ENCODE measurements around the gene MAP2.

MAP2 gene

DNA sequence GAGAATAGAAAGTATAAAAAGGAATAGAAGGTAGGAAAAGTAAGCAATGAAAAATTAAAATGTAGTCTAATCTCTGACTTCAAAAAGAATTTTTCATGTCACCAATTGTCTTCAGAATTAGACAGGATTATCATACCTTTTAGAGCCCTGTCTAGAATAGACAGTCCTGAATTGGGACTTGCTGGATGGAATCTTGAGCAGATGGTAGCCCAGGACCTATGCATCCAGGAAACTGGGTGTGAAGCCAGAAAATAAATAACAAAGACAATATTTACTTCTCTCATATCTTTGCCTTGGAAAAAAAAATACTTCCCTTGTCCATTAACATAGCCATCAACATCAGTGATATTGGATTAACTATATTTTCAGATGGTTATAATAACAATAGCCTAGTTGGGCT, 250.0 kb downstream of the MAP2 start:
- no peak overlapping the region for H3K4me3 Mint-ChIP-seq

DNA sequence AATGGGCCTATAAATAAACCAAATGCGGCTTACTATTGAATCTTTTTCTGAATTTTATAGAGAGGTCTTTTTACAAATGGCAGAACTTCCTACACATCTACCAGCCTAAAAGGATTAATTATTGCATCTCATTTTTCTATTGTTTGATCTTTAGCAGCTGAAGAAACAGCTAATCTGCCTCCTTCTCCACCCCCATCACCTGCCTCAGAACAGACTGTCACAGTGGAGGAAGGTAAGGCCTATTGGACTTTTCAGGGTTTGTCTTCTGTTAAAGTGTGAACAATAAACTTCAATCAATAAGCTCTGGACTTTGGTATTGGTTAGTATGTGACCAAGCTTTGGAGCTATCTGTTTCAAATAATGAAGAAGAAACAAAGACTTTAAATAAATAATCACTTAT, 256.7 kb downstream of the MAP2 start:
- Mint-ChIP-seq H3K27me3 (ENCODE audit: low read depth) (no peaks in the 10 kb centered on the region), H3K4me1 (ENCODE audit: low read depth) (no peaks in the 10 kb centered on the region), H3K27ac (no peak overlapping the region), H3K4me3 (no peak overlapping the region), H3K36me3 (ENCODE audit: low read depth) (no peaks in the 10 kb centered on the region), H3K9me3 (no peaks in the 10 kb centered on the region)

More for the DNA sequence above, 250.0 kb downstream of the MAP2 start:
- Mint-ChIP-seq H3K36me3 (ENCODE audit: low read depth) (no peaks in the 10 kb centered on the region), H3K9me3 (no peaks in the 10 kb centered on the region), H3K27me3 (ENCODE audit: low read depth) (no peaks in the 10 kb centered on the region), H3K4me1 (ENCODE audit: low read depth) (no peaks in the 10 kb centered on the region), H3K27ac (no peak overlapping the region)

DNA sequence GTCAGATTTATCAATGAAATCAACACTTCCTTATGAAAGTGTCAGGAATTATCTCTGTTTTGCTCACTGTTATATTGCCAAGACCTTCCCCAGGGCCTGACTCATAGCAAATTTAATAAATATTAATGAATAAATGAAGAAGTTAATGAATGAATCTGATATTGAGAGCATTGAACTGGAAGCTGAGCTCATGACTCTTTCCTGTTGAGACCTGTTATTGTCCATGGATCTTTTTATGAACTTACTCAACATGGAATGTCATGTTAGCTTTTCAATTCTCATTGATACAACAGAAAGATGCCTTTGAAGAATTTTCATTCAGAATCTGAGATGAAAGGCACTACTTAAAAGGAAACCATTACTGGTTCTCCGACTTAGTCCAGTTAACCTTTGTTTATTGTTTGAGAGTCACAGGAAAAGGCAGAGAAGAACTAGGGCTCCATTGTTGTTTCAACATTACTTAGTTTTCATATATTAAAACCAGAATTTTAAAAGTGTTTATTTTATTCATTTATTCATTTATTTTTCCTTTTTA, 257.4 kb downstream of the MAP2 start:
- Mint-ChIP-seq H3K27me3 (ENCODE audit: low read depth) (no peaks in the 10 kb centered on the region), H3K36me3 (ENCODE audit: low read depth) (no peaks in the 10 kb centered on the region), H3K4me1 (ENCODE audit: low read depth) (no peaks in the 10 kb centered on the region), H3K4me3 (no peak overlapping the region), H3K9me3 (no peaks in the 10 kb centered on the region), H3K27ac (no peak overlapping the region)

DNA sequence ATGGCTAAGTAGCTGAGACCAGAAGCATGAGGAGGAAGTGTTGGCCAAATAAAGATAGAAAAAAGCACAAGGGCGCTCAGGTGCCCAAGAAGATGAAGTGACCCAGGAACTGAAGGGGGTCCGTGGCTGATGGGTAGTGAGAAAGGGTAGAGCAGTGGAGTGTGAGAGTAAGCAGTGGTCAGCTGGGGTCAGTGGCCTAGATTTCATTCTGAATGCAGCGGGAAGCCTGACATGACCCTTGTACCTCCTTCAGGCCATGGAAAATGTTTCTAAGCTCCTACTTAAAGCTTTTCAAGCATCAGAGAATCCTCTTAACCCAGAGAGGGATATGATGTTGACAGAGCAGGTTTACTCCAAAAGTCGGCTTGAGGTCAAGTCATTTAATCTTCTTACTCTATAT, 258.8 kb downstream of the MAP2 start:
- no peaks in the 10 kb centered on the region for H3K27me3 Mint-ChIP-seq (ENCODE audit: low read depth)
- no peaks in the 10 kb centered on the region for H3K36me3 Mint-ChIP-seq (ENCODE audit: low read depth)
- no peaks in the 10 kb centered on the region for H3K9me3 Mint-ChIP-seq
- H3K4me1 Mint-ChIP-seq (ENCODE audit: low read depth) = no peaks in the 10 kb centered on the region
- H3K4me3 Mint-ChIP-seq = no peak overlapping the region
- H3K27ac Mint-ChIP-seq = no peak overlapping the region

DNA sequence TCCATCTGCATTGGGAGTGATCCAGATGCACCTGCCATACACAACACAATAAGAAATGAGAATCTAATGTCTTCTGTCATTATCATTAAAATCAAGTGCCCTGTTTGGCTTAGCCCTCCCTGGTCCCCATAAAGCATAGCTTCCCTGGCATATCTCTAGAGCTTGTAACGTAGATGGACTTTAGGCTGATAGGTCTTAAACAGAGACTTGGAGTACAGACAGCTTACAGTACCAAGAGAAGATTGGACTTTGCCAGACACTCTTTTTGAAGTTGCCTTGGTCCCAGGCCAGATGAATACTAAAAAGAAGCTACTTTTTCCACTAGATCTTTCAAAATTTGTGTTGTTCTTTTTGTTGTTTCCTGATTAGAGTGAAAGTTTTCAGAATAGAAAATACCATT, 261.5 kb downstream of the MAP2 start:
- H3K4me1 Mint-ChIP-seq (ENCODE audit: low read depth) = no peaks in the 10 kb centered on the region
- H3K36me3 Mint-ChIP-seq (ENCODE audit: low read depth) = no peaks in the 10 kb centered on the region
- no peaks in the 10 kb centered on the region for H3K9me3 Mint-ChIP-seq
- H3K27me3 Mint-ChIP-seq (ENCODE audit: low read depth) = no peaks in the 10 kb centered on the region
- H3K27ac Mint-ChIP-seq = no peak overlapping the region
- H3K4me3 Mint-ChIP-seq = no peak overlapping the region

DNA sequence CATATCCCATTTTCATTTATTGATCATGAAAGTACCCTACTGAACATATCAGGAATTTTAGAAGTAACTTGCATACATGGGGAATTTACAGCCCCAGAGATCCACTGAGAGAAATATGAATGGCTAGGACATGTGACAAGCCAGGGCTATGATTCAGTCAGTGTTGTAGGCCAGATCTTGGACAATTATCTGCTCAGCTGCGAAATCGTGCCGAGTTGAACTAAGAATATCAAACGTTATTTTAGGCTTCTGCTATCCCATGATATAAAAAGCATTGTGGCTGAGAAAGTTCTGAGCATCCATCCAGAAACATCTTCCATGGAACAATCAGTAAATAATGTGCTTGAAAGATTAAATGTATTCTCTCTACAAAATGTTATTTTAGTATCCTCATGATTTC, 262.1 kb downstream of the MAP2 start:
- H3K4me3 Mint-ChIP-seq = no peak overlapping the region
- no peaks in the 10 kb centered on the region for H3K27me3 Mint-ChIP-seq (ENCODE audit: low read depth)
- no peaks in the 10 kb centered on the region for H3K9me3 Mint-ChIP-seq

DNA sequence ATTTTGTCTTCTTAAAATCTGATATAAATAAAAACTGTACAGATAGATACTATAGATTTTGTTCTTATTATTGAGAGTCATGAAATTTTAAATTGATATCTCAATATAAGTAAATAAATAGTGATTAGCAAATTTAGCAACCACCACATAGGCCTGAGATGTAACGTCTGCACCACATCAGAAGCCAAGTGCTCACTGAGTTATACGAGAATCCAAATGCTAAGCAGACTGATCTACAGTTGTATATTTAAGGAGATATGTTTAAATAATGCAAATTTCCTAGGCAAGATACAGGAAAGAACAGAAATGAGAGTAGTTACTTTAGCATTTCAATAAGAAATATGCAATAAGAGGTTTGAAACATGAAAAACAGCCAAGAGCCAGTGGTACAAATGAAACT, 262.6 kb downstream of the MAP2 start:
- no peaks in the 10 kb centered on the region for H3K36me3 Mint-ChIP-seq (ENCODE audit: low read depth)
- H3K4me3 Mint-ChIP-seq = no peak overlapping the region
- no peaks in the 10 kb centered on the region for H3K27me3 Mint-ChIP-seq (ENCODE audit: low read depth)
- no peaks in the 10 kb centered on the region for H3K9me3 Mint-ChIP-seq
- no peak overlapping the region for H3K27ac Mint-ChIP-seq
- H3K4me1 Mint-ChIP-seq (ENCODE audit: low read depth) = no peaks in the 10 kb centered on the region

More for the DNA sequence above, 262.1 kb downstream of the MAP2 start:
- H3K4me1 Mint-ChIP-seq (ENCODE audit: low read depth) = no peaks in the 10 kb centered on the region
- no peak overlapping the region for H3K27ac Mint-ChIP-seq
- H3K36me3 Mint-ChIP-seq (ENCODE audit: low read depth) = no peaks in the 10 kb centered on the region

DNA sequence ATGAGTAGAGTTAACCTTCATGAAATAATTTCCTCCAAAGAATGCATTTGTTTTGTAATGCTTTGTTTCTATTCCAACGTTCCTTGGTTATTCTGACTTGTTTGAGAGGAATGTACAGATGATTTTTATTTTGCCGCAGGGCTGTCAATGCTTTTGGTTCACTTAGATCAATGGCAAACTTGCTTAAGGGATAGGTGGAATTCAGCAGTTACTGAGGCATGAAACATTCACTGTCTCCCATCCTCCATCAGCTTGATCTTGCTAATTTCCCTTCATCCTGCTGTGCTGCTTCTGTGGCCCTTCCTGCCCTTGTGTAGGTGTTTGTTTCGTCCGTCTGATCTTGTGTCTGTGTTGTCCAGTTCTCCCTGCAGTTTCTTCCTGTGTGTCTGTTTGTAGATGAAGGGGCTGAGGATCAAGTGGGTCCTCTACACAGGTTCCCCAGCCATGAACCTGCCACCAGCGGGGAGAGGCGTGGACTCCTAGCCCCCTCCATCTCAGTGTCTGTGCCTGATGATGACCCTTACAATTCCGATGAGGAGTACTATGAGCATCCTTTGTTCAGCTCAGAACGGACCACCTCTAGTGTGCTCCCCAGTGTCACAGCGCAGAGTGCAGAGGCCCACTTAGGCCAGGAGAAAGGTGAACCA, 263.6 kb downstream of the MAP2 start:
- Mint-ChIP-seq H3K9me3 (no peaks in the 10 kb centered on the region), H3K4me3 (no peak overlapping the region), H3K36me3 (ENCODE audit: low read depth) (no peaks in the 10 kb centered on the region), H3K27me3 (ENCODE audit: low read depth) (no peaks in the 10 kb centered on the region), H3K4me1 (ENCODE audit: low read depth) (no peaks in the 10 kb centered on the region), H3K27ac (no peak overlapping the region)

DNA sequence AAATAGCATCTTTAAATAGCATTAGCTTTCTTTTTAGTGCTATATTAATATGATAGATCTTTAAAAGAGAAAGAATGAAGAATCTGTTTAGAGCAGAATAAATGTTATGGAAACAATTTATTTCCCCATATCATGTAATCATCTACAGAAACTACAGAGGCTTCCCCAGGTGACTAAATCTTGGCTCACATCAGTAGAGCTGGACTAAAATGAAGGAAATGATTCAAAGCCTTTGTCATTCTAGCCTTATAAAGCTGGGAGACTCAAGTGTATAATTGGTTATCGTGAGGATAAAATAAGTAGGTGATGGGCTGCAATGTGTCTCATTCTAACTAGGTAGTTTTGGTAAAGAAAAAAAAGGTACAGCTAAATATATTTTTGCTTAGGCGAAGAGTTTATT, 264.5 kb downstream of the MAP2 start:
- Mint-ChIP-seq H3K27me3 (ENCODE audit: low read depth) (no peaks in the 10 kb centered on the region), H3K4me1 (ENCODE audit: low read depth) (no peaks in the 10 kb centered on the region), H3K4me3 (no peak overlapping the region), H3K27ac (no peak overlapping the region), H3K9me3 (no peaks in the 10 kb centered on the region), H3K36me3 (ENCODE audit: low read depth) (no peaks in the 10 kb centered on the region)

DNA sequence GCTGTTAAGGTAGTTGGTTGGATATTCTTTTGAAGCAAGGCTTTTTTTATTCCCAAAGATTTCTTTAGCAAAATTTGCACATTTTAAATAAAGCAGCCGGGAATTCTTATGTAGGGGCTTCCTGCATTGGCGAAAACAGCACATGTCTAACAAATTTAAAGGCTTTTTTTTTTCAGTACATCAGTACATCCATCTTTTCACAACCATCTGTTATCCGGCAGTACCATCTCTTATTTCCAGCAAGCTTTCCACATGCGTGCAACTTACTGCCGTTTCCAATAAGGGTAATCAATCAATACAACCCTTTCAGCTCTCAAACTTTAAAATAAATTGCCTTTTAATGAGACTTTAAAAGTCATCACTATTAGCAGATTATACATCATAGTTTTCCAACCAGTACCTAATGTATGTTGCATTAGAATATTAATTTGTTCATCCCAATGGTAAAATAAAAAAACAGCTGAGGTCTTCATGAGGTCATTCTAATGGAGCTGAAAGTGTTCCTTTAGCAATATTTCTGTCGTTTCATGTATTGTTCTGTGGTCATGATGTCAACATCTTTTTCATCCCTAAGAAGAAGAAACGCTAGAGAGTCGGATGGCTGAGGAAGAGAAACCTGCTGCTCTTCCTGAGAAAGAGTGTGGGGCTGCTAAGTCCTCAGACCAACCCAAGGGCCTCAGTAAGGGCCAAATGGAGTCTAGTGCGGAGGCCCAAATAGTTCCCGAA, 266.3 kb downstream of the MAP2 start:
- no peaks in the 10 kb centered on the region for H3K36me3 Mint-ChIP-seq (ENCODE audit: low read depth)
- no peaks in the 10 kb centered on the region for H3K27me3 Mint-ChIP-seq (ENCODE audit: low read depth)
- H3K4me1 Mint-ChIP-seq (ENCODE audit: low read depth) = no peaks in the 10 kb centered on the region

DNA sequence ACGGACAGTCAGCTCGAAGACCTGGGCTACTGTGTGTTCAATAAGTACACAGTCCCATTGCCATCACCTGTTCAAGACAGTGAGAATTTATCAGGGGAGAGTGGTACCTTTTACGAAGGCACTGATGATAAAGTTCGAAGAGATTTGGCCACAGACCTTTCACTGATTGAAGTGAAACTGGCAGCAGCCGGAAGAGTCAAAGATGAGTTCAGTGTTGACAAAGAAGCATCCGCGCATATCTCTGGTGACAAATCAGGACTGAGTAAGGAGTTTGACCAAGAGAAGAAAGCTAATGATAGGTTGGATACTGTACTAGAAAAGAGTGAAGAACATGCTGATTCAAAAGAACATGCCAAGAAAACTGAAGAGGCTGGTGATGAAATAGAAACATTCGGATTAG, 270.9 kb downstream of the MAP2 start:
- no peak overlapping the region for H3K4me3 Mint-ChIP-seq
- H3K4me1 Mint-ChIP-seq (ENCODE audit: low read depth) = no peaks in the 10 kb centered on the region
- H3K36me3 Mint-ChIP-seq (ENCODE audit: low read depth) = no peaks in the 10 kb centered on the region
- H3K27me3 Mint-ChIP-seq (ENCODE audit: low read depth) = no peaks in the 10 kb centered on the region
- no peaks in the 10 kb centered on the region for H3K9me3 Mint-ChIP-seq
- H3K27ac Mint-ChIP-seq = no peak overlapping the region

More for the DNA sequence above, 266.3 kb downstream of the MAP2 start:
- no peak overlapping the region for H3K4me3 Mint-ChIP-seq
- no peak overlapping the region for H3K27ac Mint-ChIP-seq
- no peaks in the 10 kb centered on the region for H3K9me3 Mint-ChIP-seq

DNA sequence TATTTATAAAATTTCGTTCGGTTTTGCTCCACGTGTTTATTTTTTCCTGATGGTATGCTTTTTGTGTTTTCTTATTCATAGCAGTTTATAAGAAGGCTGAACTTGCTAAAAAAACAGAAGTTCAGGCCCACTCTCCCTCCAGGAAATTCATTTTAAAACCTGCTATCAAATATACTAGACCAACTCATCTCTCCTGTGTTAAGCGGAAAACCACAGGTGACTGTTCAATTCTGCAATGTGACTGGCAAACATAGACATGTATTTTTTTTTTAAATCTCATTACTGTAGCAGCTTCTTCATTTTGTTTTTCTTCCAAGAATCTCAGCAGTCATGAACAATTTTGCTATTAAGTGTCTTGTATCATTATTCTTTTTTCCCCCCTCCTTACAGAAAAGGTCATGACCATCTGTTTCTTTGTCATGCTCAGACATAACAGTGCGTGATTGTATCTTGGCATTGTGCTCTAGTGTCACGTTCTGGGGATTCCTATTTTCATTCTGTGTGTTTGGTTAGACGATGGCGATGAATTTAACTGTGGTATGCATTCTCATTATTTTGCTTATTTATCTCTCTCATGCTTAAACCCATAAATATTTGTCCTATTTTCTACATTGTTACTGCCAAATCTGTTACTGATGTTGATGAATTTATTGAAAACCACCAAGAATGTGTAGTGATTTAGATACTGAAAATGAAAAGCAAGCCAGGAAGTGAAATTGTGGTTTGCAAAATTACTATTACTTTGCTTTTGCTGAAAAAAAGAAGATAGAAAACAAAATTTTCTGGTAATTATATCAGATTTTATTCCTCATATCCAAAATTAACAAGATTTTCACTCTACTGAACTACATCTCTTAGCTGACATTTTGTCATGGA, 273.2 kb downstream of the MAP2 start:
- no peak overlapping the region for H3K4me3 Mint-ChIP-seq

DNA sequence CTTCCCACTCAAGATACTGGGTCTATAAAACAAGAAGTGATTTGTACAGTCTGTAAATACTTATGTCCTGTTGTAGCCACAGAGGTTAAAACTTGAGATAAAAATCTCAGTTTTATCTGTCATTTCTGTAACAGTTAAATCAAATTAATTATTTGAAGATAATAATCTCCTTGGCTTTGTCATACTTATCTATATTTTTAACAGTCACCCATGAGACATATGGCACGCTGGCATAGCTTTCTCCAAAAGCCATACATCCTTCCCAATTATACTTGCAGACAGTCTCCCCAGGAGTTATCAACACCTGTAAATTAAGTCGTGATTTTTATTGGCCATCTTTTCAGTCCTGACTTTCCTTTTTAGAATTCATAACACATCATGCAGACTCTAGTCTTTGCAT, 278.9 kb downstream of the MAP2 start:
- Mint-ChIP-seq H3K9me3 (no peaks in the 10 kb centered on the region), H3K27ac (no peak overlapping the region), H3K4me1 (ENCODE audit: low read depth) (no peaks in the 10 kb centered on the region), H3K36me3 (ENCODE audit: low read depth) (no peaks in the 10 kb centered on the region), H3K4me3 (no peak overlapping the region), H3K27me3 (ENCODE audit: low read depth) (no peaks in the 10 kb centered on the region)

More for the DNA sequence above, 273.2 kb downstream of the MAP2 start:
- Mint-ChIP-seq H3K27ac (no peak overlapping the region), H3K27me3 (ENCODE audit: low read depth) (no peaks in the 10 kb centered on the region), H3K36me3 (ENCODE audit: low read depth) (no peaks in the 10 kb centered on the region), H3K4me1 (ENCODE audit: low read depth) (no peaks in the 10 kb centered on the region), H3K9me3 (no peaks in the 10 kb centered on the region)

DNA sequence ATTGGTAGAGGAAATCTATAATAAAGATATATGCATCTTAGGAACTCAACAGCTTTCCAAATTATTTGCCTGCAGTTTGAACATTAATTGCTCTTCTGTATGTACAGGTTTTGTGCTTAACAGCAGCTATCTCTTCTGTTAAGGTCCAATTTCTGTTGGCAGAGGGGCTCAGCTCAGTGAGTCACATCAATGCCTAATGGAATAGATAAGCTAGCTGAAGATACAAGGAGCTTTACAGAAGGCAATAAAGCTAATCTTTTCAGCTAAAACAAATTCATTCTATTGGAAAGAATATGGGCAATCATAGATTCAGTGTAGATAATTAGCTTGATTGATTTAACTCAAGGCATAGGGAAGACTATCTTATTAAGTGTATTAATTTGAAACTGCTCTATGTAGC, 289.4 kb downstream of the MAP2 start:
- Mint-ChIP-seq H3K27ac (no peak overlapping the region), H3K4me3 (no peak overlapping the region), H3K27me3 (ENCODE audit: low read depth) (no peaks in the 10 kb centered on the region), H3K36me3 (ENCODE audit: low read depth) (no peaks in the 10 kb centered on the region), H3K9me3 (no peaks in the 10 kb centered on the region), H3K4me1 (ENCODE audit: low read depth) (no peaks in the 10 kb centered on the region)
